GM23338 (cell line): ENCODE results near the gene NCKIPSD.

ENCODE experiments used
- CREB1 ChIP-seq: fragments of 250-450 bp; sonication (Bioruptor Pico); IDR thresholded peaks from 2 replicates; pipeline ENCODE4 v1.5.0; 2020; ENCODE audit warnings: low read depth, mild to moderate bottlenecking, moderate library complexity
- EZH2 ChIP-seq: fragments of 200-600 bp; sonication (generic); IDR thresholded peaks from one replicate; pipeline ENCODE4 v1.8.0; 2017; ENCODE audit warnings: antibody characterized with exemption, mild to moderate bottlenecking, low read depth; ENCODE audit not compliant: unreplicated experiment
- POLR2AphosphoS5 ChIP-seq: IDR thresholded peaks from 2 replicates; pipeline ENCODE4 v1.6.1; 2016; ENCODE audit warnings: antibody characterized with exemption, low read depth
- REST ChIP-seq: IDR thresholded peaks from one replicate; pipeline ENCODE4 v1.6.1; 2018; ENCODE audit warnings: antibody characterized with exemption; ENCODE audit not compliant: unreplicated experiment
- TF ChIP-seq, protein P1 (sequence below), 2 experiments: fragments of 200-600 bp in 1 of 2; sonication (generic) in 1 of 2; conservative IDR thresholded peaks; 2 replicates each; pipeline versions ENCODE4 v1.5.1 to v1.6.1; 2016 to 2017; ENCODE audit warnings: antibody characterized with exemption in 2 of 2, low read depth in 2 of 2, mild to moderate bottlenecking in 2 of 2, moderate library complexity in 1 of 2

DNA sequence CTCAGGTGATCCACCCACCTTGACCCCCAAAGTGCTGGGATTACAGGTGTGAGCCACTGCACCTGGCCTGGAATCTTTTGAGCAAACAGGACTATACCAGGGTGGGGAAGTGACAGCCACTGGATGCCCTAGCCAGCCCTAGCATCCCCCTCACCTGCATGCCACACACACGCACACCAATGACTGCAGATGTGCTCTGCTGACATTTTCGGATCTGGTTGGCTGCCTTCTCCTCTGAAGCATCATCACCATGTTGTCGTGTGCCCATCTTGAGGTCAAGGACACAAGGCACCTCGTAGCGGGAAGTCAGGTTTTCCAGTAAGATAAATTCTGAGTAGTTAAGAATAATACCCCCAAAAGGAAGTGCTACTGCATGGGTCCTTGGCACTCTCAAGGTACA is 3.7 kb upstream of the NCKIPSD start:
- TF ChIP-seq, protein P1, sequence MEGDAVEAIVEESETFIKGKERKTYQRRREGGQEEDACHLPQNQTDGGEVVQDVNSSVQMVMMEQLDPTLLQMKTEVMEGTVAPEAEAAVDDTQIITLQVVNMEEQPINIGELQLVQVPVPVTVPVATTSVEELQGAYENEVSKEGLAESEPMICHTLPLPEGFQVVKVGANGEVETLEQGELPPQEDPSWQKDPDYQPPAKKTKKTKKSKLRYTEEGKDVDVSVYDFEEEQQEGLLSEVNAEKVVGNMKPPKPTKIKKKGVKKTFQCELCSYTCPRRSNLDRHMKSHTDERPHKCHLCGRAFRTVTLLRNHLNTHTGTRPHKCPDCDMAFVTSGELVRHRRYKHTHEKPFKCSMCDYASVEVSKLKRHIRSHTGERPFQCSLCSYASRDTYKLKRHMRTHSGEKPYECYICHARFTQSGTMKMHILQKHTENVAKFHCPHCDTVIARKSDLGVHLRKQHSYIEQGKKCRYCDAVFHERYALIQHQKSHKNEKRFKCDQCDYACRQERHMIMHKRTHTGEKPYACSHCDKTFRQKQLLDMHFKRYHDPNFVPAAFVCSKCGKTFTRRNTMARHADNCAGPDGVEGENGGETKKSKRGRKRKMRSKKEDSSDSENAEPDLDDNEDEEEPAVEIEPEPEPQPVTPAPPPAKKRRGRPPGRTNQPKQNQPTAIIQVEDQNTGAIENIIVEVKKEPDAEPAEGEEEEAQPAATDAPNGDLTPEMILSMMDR (conservative IDR thresholded peaks at IDR 0.05; ENCODE audit: low read depth in 2 of 2), result no peak
- TF ChIP-seq CREB1 (CRISPR knock-in tag), result no peak
- TF ChIP-seq POLR2AphosphoS5, result no peak
- no peak for TF ChIP-seq REST
- no peak for TF ChIP-seq EZH2
